ACHN (cell line): Measurements from ENCODE around the gene ATP2C2.
A peak's percentile ranks its signal among the peaks of the same experiment; 100 is the strongest.

Source experiments
- DNase-seq: peaks from one replicate; pipeline ENCODE4 v3.0.0-alpha.2; 2015
- in situ Hi-C: cut with HindIII; loops from 2 replicates; pipeline ENCODE4 v1.10.0; 2017; ENCODE audit warnings: low sequenced_read_pairs, low pct_ligation_motif_present, low pct_unique_long_range_greater_than_20kb

Gene ATP2C2

GRCh38 chr16:84358601-84359295, 9.6 kb upstream of the ATP2C2 start:
- in situ Hi-C loops = no loop called here

GRCh38 chr16:84359326-84359725, 9.0 kb upstream of the ATP2C2 start:
- no peak for DNase-seq
- in situ Hi-C loops = no loop called here

More at GRCh38 chr16:84358601-84359295, 9.6 kb upstream of the ATP2C2 start:
- no peak for DNase-seq

DNA sequence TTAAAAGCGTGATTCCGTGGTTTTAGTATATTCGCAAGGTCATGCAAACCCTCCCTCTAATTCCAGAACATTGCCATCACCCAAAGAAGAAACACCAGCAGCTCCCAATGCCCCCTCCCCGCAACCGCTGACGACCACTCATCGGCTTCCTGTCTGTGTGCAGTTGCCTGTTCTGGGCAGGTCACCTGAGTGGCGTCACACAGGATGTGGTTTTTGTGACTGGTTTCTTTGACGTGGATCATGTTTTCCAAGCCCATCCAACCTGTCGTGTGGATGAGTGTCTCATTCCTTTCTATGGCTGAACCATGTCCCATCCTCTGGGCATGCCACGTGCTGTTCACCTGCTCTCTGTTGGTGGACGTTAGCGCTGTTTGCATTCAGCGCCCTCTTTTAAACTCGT, 8.2 kb upstream of the ATP2C2 start:
- in situ Hi-C loops = no loop called here
- DNase-seq = peak; percentile 19

DNA sequence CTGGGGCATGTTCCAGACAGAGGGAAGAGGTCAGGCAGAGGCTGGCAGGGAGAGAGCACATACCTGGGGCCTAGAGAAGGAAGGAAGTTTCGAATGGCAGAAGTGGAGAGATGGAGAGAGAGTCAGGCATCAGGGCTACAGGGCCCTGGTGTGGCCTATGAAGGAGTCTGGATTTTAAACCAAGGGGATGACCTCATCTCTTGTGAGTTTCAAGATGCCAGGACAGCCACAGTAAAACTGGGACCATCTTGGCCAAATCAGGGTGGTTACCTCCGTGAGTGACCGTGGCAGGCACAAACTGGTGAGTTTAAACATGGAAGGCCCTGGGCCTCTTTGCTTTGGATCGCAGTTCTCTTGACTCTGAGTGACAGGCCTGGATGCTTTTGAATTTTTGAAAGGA, 7.6 kb upstream of the ATP2C2 start:
- in situ Hi-C loops = no loop called here

DNA sequence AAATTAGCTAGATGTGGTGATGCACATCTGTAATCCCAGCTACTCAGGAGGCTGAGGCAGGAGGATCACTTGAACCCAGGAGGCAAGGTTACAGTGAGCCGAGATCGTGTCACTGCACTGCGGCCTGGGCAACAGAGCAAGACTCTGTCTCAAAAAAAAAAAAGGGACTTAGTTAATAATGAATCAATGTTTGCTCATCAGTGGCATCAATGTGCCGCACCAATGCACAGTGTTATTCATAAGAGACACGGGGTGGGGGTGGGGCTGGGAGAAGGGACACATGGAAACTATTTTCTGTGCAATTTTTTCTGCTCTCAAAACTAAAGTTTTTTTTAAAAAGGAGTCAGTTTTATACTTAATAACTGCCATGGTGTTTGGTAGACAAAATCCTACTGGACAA, 6.8 kb upstream of the ATP2C2 start:
- in situ Hi-C loops = no loop called here

More for the DNA sequence above, 7.6 kb upstream of the ATP2C2 start:
- DNase-seq = no peak

GRCh38 chr16:84362471-84362941, 5.8 kb upstream of the ATP2C2 start:
- in situ Hi-C loops = no loop called here
- DNase-seq = no peak

More for the DNA sequence above, 6.8 kb upstream of the ATP2C2 start:
- DNase-seq = peak; percentile 46

DNA sequence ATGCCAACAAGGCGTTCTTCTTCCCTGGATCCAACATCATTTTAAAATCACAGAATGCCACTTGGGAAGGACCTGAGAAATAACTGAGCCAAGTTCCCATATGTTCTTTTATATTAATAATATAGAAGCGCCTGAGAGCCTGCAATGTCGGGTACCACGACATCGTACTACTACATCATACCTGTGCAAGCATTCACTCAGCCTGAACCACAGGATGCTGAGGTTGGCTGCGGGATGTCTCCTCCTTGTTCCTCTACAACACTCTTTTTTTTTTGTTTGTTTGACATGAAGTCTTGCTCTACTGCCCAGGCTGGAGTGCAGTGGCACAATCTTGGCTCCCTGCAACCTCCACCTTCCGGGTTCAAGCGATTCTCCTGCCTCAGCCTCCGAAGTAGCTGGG, 2.1 kb upstream of the ATP2C2 start:
- in situ Hi-C loops = no loop called here

GRCh38 chr16:84367297-84367680, 1.0 kb upstream of the ATP2C2 start:
- in situ Hi-C loops = no loop called here
- no peak for DNase-seq

More for the DNA sequence above, 2.1 kb upstream of the ATP2C2 start:
- DNase-seq = no peak

GRCh38 chr16:84367750-84368307, 509 bp upstream of the ATP2C2 start:
- DNase-seq = no peak
- in situ Hi-C loops = no loop called here

- DNase-seq = no peak
- in situ Hi-C loops = no loop called here
These were observed 767 bp downstream of the ATP2C2 start for GRCh38 chr16:84369105-84369504.

DNA sequence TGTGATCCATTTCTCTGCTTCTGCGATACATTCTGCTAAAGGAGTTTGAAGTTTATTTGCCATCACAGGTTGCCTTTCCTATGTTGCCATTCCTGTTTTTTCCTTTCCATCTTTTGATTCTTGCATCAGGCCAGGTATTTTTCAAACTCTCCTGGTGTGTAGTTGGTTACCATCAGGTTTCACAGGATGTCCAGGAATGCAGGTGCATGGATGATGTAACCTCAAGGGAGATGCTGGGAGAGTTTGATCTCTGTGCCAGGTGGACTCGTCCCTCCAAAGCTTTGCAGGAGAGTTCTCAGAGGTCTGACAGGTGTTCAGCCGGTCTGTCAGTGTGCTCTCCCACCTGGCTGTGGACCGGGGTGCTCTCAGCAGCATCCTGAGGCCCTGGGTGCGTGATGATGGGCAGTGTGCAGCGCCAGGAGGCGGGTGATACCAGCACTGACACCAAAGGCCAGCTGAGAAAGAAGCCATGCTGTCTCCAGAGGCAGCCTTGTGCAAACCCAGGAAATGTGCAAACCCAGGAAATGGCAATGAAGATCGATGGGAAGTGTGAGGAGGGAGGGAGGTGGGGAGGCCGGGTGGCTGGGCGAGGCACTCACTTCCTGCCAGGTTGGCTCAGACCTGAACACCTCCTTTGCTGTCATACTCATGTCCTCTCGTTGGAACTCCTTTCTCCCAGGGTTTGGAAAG, 1.7 kb downstream of the ATP2C2 start:
- in situ Hi-C loops = no loop called here
- DNase-seq = no peak

- DNase-seq = no peak
- in situ Hi-C loops = no loop called here
These were observed 2.6 kb downstream of the ATP2C2 start for GRCh38 chr16:84370723-84371552.

DNA sequence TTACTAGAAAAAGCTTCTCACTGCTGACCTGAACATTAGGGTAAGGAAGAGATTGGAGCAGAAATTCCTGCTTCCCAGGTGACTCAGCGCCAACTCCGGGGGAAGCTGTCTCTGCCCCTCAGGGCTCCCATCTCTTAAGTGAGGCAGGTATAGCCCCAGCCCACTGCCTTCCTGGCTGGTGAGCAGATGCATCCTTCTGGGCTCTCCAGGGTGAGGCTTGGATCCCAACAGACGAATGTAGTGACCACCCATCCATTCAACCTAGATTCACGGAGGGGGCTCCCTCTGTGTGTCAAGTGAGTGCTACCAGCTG, 3.2 kb downstream of the ATP2C2 start:
- in situ Hi-C loops = no loop called here

DNA sequence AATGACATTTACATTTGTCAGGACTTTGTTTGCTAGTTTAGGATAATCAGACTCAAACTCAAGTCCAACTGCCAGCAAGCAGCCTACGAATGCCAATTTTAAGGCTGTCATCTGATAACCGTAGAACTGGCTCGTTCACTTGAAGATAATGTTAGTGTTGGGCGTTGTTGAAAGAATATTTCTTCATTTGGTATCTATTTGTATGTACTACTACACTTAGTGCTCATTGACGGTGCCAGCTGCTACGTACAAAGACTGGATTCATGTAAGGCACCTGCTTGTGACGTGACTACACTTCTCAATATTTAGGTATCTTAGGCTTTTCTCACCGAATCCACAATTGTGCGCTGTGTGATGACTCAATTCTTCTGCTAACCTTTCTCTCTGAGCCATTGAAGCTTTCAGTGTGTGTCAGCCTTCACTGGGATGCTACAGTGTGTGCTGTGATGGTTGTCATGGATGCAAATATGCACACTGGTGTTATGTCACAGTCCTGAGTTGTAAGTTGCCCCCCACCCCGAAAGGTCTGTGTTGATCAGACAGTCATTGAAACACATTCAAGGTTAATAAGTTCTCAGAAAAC, 5.7 kb downstream of the ATP2C2 start:
- in situ Hi-C loops = no loop called here
- no peak for DNase-seq

More for the DNA sequence above, 3.2 kb downstream of the ATP2C2 start:
- DNase-seq = no peak

- DNase-seq = no peak
- in situ Hi-C loops = no loop called here
These were observed 9.8 kb downstream of the ATP2C2 start for GRCh38 chr16:84378099-84378498.

- no peak for DNase-seq
These were observed 10.2 kb downstream of the ATP2C2 start for GRCh38 chr16:84378567-84378966.

GRCh38 chr16:84379008-84379708, 10.8 kb downstream of the ATP2C2 start:
- DNase-seq = no peak
- in situ Hi-C loops = no loop called here

More at GRCh38 chr16:84378567-84378966, 10.2 kb downstream of the ATP2C2 start:
- in situ Hi-C loops = no loop called here

DNA sequence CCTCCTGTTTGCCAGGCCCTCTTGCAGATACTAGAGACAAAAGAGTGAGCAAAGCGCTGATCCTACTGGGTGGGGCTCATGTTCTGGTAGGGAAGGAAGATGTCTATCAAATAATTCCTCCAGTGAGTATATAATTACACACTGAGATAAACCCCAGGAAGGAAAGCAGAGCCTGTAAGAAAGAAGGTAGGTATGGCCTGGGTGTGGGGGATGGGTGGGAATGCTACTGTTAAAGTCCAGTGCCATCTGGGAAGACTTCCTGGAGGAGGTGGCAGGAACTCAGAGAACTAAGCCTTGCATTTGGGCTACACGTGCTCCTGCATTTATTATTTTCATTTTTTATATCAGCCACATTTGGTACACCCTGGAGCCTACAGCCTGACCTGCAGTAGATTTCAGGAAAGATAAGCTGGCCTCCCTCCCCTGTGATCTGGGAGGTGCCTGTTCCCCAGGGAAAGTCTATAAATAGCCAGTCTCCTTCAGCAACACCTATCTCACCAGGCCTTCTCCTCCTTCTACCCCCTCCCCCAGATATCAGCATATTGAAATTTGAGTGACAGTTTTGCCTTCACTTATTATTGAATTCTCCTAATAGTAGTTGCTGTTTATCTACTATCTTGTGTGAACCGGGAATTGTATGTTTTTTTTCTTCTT, 11.5 kb downstream of the ATP2C2 start:
- in situ Hi-C loops = no loop called here
- DNase-seq = no peak
